ENCODE measurements around the gene GGA1.

GRCh38 chr22:37639070-37639760 lies 30.6 kb downstream of the GGA1 start, which contains the start of gene SH3BP1:
- TF ChIP-seq EZH2 (IDR thresholded peaks at IDR 0.05; ENCODE audit: insufficient read depth, poor library complexity, severe bottlenecking) (no peak), EZH2phosphoT487 (IDR thresholded peaks at IDR 0.05; ENCODE audit: insufficient read depth, low read depth) (no peak)
